ENCODE data around the gene RAB35.

DNA sequence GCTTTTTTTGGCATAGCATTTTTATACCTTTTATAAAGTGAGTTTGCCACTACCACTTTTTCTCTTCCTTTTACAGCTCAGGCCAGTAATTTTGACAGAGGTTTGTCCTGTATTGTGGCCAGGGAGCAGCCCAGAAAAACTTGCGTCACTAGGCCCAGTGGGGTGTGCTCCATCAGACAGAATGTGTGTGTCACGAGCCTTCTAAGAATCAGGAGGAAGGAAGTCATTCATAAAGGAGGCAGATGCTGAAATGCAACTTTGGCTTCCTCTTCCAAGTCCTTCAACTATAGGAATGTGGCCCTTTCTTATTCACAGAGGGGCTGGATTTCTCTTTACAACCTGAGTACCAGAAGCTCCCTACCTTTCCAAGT lies 10.1 kb upstream of the RAB35 start:
- TF ChIP-seq, protein P1, sequence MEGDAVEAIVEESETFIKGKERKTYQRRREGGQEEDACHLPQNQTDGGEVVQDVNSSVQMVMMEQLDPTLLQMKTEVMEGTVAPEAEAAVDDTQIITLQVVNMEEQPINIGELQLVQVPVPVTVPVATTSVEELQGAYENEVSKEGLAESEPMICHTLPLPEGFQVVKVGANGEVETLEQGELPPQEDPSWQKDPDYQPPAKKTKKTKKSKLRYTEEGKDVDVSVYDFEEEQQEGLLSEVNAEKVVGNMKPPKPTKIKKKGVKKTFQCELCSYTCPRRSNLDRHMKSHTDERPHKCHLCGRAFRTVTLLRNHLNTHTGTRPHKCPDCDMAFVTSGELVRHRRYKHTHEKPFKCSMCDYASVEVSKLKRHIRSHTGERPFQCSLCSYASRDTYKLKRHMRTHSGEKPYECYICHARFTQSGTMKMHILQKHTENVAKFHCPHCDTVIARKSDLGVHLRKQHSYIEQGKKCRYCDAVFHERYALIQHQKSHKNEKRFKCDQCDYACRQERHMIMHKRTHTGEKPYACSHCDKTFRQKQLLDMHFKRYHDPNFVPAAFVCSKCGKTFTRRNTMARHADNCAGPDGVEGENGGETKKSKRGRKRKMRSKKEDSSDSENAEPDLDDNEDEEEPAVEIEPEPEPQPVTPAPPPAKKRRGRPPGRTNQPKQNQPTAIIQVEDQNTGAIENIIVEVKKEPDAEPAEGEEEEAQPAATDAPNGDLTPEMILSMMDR (IDR thresholded peaks at IDR 0.05) = no peak
- no peak for TF ChIP-seq POLR2AphosphoS5 (IDR thresholded peaks at IDR 0.05; ENCODE audit: low read depth, low read length)

Data from Panc1 (cell line).